ENCODE measurements around the gene PTPRZ1.

The PTPRZ1 gene

GRCh38 chr7:122094549-122094948 is 221.6 kb downstream of the PTPRZ1 start:
- FAIRE-seq = no peak
- no peak for DNase-seq (ENCODE audit: extremely low spot score, insufficient read length, low read depth)

GRCh38 chr7:122095642-122096041 is 222.7 kb downstream of the PTPRZ1 start:
- FAIRE-seq = no peak

GRCh38 chr7:122100021-122100420 is 227.1 kb downstream of the PTPRZ1 start:
- DNase-seq (ENCODE audit: extremely low spot score, insufficient read length, low read depth) = no peak
- FAIRE-seq = no peak

More at GRCh38 chr7:122095642-122096041, 222.7 kb downstream of the PTPRZ1 start:
- DNase-seq (ENCODE audit: extremely low spot score, insufficient read length, low read depth) = no peak

GRCh38 chr7:122103064-122103463 is 230.1 kb downstream of the PTPRZ1 start:
- no peak for FAIRE-seq
- no peak for DNase-seq (ENCODE audit: extremely low spot score, insufficient read length, low read depth)

Measured in GM18507 (cell line).